Neuronal stem cell (in vitro differentiated cells): ENCODE data around the gene NAV2.

Source experiments
- DNase-seq: peaks from one replicate; pipeline ENCODE4 v3.0.0-alpha.2; 2013; ENCODE audit warnings: low spot score
- H2AFZ ChIP-seq: one replicate; pipeline ENCODE4 v1.6.1; 2013; ENCODE audit warnings: mild to moderate bottlenecking, low read length, inconsistent platforms
- H2AK5ac ChIP-seq: 2 replicates; pipeline ENCODE4 v1.6.1; 2013; ENCODE audit warnings: low read depth, mild to moderate bottlenecking, inconsistent platforms, low read length, moderate library complexity, mixed read lengths
- H2BK120ac ChIP-seq: 2 replicates; pipeline ENCODE4 v1.6.1; 2013; ENCODE audit warnings: low read depth, mild to moderate bottlenecking, inconsistent platforms, low read length, moderate library complexity, mixed read lengths
- H2BK12ac ChIP-seq: one replicate; pipeline ENCODE4 v1.6.1; 2013; ENCODE audit warnings: low read length, inconsistent platforms
- H2BK15ac ChIP-seq: 2 replicates; pipeline ENCODE4 v1.6.1; 2013; ENCODE audit warnings: mild to moderate bottlenecking, low read length, inconsistent platforms, mixed read lengths
- H2BK5ac ChIP-seq: one replicate; pipeline ENCODE4 v1.6.1; 2013; ENCODE audit warnings: inconsistent platforms, mild to moderate bottlenecking, low read length, moderate library complexity
- H3K14ac ChIP-seq: one replicate; pipeline ENCODE4 v1.6.1; 2013; ENCODE audit warnings: low read length, inconsistent platforms
- H3K18ac ChIP-seq: 2 replicates; pipeline ENCODE4 v1.6.1; 2013; ENCODE audit warnings: low read length, inconsistent platforms
- H3K23ac ChIP-seq: 2 replicates; pipeline ENCODE4 v1.6.1; 2013; ENCODE audit warnings: low read depth, mild to moderate bottlenecking, mixed read lengths, low read length, inconsistent platforms; ENCODE audit not compliant: poor library complexity
- H3K27ac ChIP-seq: replicated peaks from 3 replicates; pipeline ENCODE4 v1.5.1; 2013; ENCODE audit warnings: low read length, inconsistent platforms
- H3K27me3 ChIP-seq, 3 experiments: 2 replicates each; pipeline ENCODE4 v1.6.1; 2013; ENCODE audit warnings: low read length in 3 of 3, mild to moderate bottlenecking in 2 of 3, inconsistent platforms in 1 of 3, low read depth in 1 of 3, mixed read lengths in 1 of 3, moderate library complexity in 1 of 3; ENCODE audit not compliant: control insufficient read depth in 3 of 3, insufficient read depth in 3 of 3
- H3K36me3 ChIP-seq, 2 donors: replicated peaks in 1 of 2; 2 replicates each; pipeline ENCODE4 v1.6.1; 2013; ENCODE audit warnings: low read length in 2 of 2; ENCODE audit not compliant: control insufficient read depth in 2 of 2, insufficient read depth in 2 of 2
- H3K4ac ChIP-seq: 2 replicates; pipeline ENCODE4 v1.6.1; 2013; ENCODE audit warnings: inconsistent platforms, mild to moderate bottlenecking, low read length, moderate library complexity
- H3K4me1 ChIP-seq, 2 donors: 1 replicate in 1 of 2; 2 replicates in 1 of 2; pipeline ENCODE4 v1.6.1; 2013; ENCODE audit warnings: low read length in 2 of 2, low read depth in 1 of 2; ENCODE audit not compliant: control insufficient read depth in 2 of 2, insufficient read depth in 1 of 2
- H3K4me2 ChIP-seq: one replicate; pipeline ENCODE4 v1.6.1; 2013; ENCODE audit warnings: mild to moderate bottlenecking, low read length, inconsistent platforms; ENCODE audit not compliant: insufficient read depth, poor library complexity, severe bottlenecking
- H3K4me3 ChIP-seq, 2 donors: 2 replicates each; pipeline ENCODE4 v1.5.1; 2013; ENCODE audit warnings: low read length in 2 of 2, mild to moderate bottlenecking in 2 of 2, inconsistent platforms in 1 of 2, moderate library complexity in 1 of 2
- H3K79me1 ChIP-seq: one replicate; pipeline ENCODE4 v1.6.1; 2013; ENCODE audit warnings: low read depth, mild to moderate bottlenecking, inconsistent platforms, low read length, moderate library complexity
- H3K9ac ChIP-seq: one replicate; pipeline ENCODE4 v1.6.1; 2013; ENCODE audit warnings: mild to moderate bottlenecking, low read depth, low read length, inconsistent platforms; ENCODE audit not compliant: poor library complexity
- H3K9me3 ChIP-seq, 2 donors: replicated peaks in 1 of 2; 2 replicates each; pipeline versions ENCODE3 to v1.6.1; 2013; ENCODE audit warnings: low read length in 2 of 2, mild to moderate bottlenecking in 2 of 2, inconsistent platforms in 1 of 2, low read depth in 1 of 2, mixed read lengths in 1 of 2, moderate library complexity in 1 of 2; ENCODE audit not compliant: control insufficient read depth in 2 of 2, insufficient read depth in 1 of 2
- H4K8ac ChIP-seq: one replicate; pipeline ENCODE4 v1.6.1; 2013; ENCODE audit warnings: low read depth, mild to moderate bottlenecking, inconsistent platforms, low read length, moderate library complexity
- H4K91ac ChIP-seq: one replicate; pipeline ENCODE4 v1.6.1; 2013; ENCODE audit warnings: low read length, low read depth, mild to moderate bottlenecking, inconsistent platforms; ENCODE audit not compliant: poor library complexity
- WGBS, 2 donors: extraction: QIAGEN DNeasy Blood & Tissue Kit; methylation state at CpG; one replicate each; pipeline ENCODE4 v1.1.7; 2013; ENCODE audit warnings: missing lambda C conversion rate in 2 of 2, mixed read lengths in 1 of 2; ENCODE audit not compliant: insufficient read length in 2 of 2, insufficient replicate concordance in 1 of 2; ENCODE audit errors: extremely low coverage in 2 of 2; 5-methylcytosine and 5-hydroxymethylcytosine counted together

NAV2 gene

GRCh38 chr11:19881177-19881576, 168.5 kb downstream of the NAV2 start:
- H3K36me3 ChIP-seq, result peaks cover 0 to 42% of the 10 kb centered on the region in 2 donors
- DNase-seq, result no peak
- no peak overlapping the region for H3K9ac ChIP-seq
- H2BK12ac ChIP-seq, result no peak overlapping the region
- no peak overlapping the region for H2BK15ac ChIP-seq
- no peaks in the 10 kb centered on the region for H3K27me3 ChIP-seq
- H3K27ac ChIP-seq, result no peak overlapping the region
- H4K8ac ChIP-seq, result no peak overlapping the region
- no peak overlapping the region for H3K23ac ChIP-seq
- H2AK5ac ChIP-seq, result no peak overlapping the region
- no peak overlapping the region for H3K4me3 ChIP-seq
- no peaks in the 10 kb centered on the region for H3K79me1 ChIP-seq
- H3K4me1 ChIP-seq, result peaks cover 0 to 4% of the 10 kb centered on the region in 2 donors
- no peaks in the 10 kb centered on the region for H3K9me3 ChIP-seq
- no peak overlapping the region for H3K18ac ChIP-seq
- H2BK120ac ChIP-seq, result no peak overlapping the region
- no peak overlapping the region for H2AFZ ChIP-seq
- no peak overlapping the region for H2BK5ac ChIP-seq
- H3K4ac ChIP-seq, result no peak overlapping the region
- H3K4me2 ChIP-seq, result no peak overlapping the region
- H4K91ac ChIP-seq, result no peak overlapping the region
- no peak overlapping the region for H3K14ac ChIP-seq

GRCh38 chr11:19882356-19882755, 169.7 kb downstream of the NAV2 start:
- H3K23ac ChIP-seq, result no peak overlapping the region
- H3K18ac ChIP-seq, result no peak overlapping the region
- no peak overlapping the region for H2AFZ ChIP-seq
- no peak overlapping the region for H3K4me3 ChIP-seq
- H2AK5ac ChIP-seq, result no peak overlapping the region
- no peaks in the 10 kb centered on the region for H3K79me1 ChIP-seq
- no peak overlapping the region for H3K27ac ChIP-seq
- no peak overlapping the region for H3K14ac ChIP-seq
- no peak overlapping the region for H3K9ac ChIP-seq
- no peak overlapping the region for H2BK5ac ChIP-seq
- H3K4me2 ChIP-seq, result no peak overlapping the region
- H4K8ac ChIP-seq, result no peak overlapping the region
- H3K9me3 ChIP-seq, result no peaks in the 10 kb centered on the region
- no peak overlapping the region for H2BK12ac ChIP-seq
- H2BK120ac ChIP-seq, result no peak overlapping the region
- DNase-seq, result no peak
- WGBS, 2 donors, result no CpG with 5 or more reads among the region's 3 CpGs
- H3K27me3 ChIP-seq, result no peaks in the 10 kb centered on the region
- no peak overlapping the region for H3K4ac ChIP-seq
- peaks cover 0 to 45% of the 10 kb centered on the region in 2 donors for H3K36me3 ChIP-seq
- no peak overlapping the region for H2BK15ac ChIP-seq
- peaks cover 0 to 11% of the 10 kb centered on the region in 2 donors for H3K4me1 ChIP-seq
- no peak overlapping the region for H4K91ac ChIP-seq

GRCh38 chr11:19886498-19886897, 173.9 kb downstream of the NAV2 start:
- H3K18ac ChIP-seq, result peak overlapping the region; percentile 39
- H2AK5ac ChIP-seq, result no peak overlapping the region
- H3K4me3 ChIP-seq, result no peak overlapping the region
- H3K4me2 ChIP-seq, result no peak overlapping the region
- no peaks in the 10 kb centered on the region for H3K27me3 ChIP-seq
- H3K14ac ChIP-seq, result no peak overlapping the region
- H2BK5ac ChIP-seq, result no peak overlapping the region
- H3K4ac ChIP-seq, result no peak overlapping the region
- H3K9ac ChIP-seq, result no peak overlapping the region
- no peak overlapping the region for H2BK12ac ChIP-seq
- H2AFZ ChIP-seq, result no peak overlapping the region
- no peak overlapping the region for H3K23ac ChIP-seq
- no peak for DNase-seq
- no peak overlapping the region for H3K27ac ChIP-seq
- no CpG with 5 or more reads among the region's 3 CpGs for WGBS, 2 donors
- H3K9me3 ChIP-seq, result no peaks in the 10 kb centered on the region
- no peaks in the 10 kb centered on the region for H3K79me1 ChIP-seq
- peaks cover 2 to 8% of the 10 kb centered on the region in 2 donors for H3K4me1 ChIP-seq
- H2BK15ac ChIP-seq, result no peak overlapping the region
- H4K91ac ChIP-seq, result no peak overlapping the region
- no peak overlapping the region for H2BK120ac ChIP-seq
- no peak overlapping the region for H4K8ac ChIP-seq
- H3K36me3 ChIP-seq, result peaks cover 0 to 34% of the 10 kb centered on the region in 2 donors

GRCh38 chr11:19887842-19888241, 175.2 kb downstream of the NAV2 start:
- no CpG with 5 or more reads among the region's 10 CpGs for WGBS, 2 donors
- no peak overlapping the region for H2AK5ac ChIP-seq
- H3K9ac ChIP-seq, result no peak overlapping the region
- H3K23ac ChIP-seq, result no peak overlapping the region
- no peak overlapping the region for H2AFZ ChIP-seq
- H2BK5ac ChIP-seq, result no peak overlapping the region
- H3K4ac ChIP-seq, result no peak overlapping the region
- H3K27me3 ChIP-seq, result no peaks in the 10 kb centered on the region
- DNase-seq, result no peak
- H3K4me3 ChIP-seq, result no peak overlapping the region
- no peak overlapping the region for H3K18ac ChIP-seq
- H3K36me3 ChIP-seq, result peaks cover 0 to 32% of the 10 kb centered on the region in 2 donors
- peaks cover 2 to 8% of the 10 kb centered on the region in 2 donors for H3K4me1 ChIP-seq
- H2BK12ac ChIP-seq, result no peak overlapping the region
- H3K14ac ChIP-seq, result no peak overlapping the region
- H4K8ac ChIP-seq, result no peak overlapping the region
- no peak overlapping the region for H2BK15ac ChIP-seq
- peaks cover 0 to 6% of the 10 kb centered on the region in 2 donors for H3K9me3 ChIP-seq
- H3K27ac ChIP-seq, result no peak overlapping the region
- H4K91ac ChIP-seq, result no peak overlapping the region
- no peaks in the 10 kb centered on the region for H3K79me1 ChIP-seq
- no peak overlapping the region for H2BK120ac ChIP-seq
- no peak overlapping the region for H3K4me2 ChIP-seq
